ENCODE measurements around the gene PLXNA4.

DNA sequence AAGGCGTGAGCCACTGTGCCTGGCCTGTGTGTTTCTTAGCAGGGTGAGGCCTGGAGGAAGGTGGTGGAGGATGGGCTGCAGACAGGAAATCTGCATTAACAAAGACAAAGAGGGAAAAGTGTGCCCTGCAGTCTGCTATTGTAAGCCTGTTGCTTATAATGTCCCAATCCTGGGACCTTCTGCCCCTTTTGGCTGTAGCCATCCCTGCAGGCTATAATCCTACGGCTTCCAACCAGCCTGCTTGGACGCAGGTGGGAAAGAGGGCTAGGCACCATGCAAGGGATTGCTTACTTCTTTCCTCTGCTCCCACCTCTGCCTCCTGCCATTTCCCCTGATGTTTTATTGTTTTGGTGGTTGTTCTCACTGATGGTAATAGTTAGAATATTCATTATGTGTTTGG lies 434.3 kb downstream of the PLXNA4 start:
- TF ChIP-seq POLR2A (IDR thresholded peaks at IDR 0.05; ENCODE audit: low read length) (no peak), GATA1 (IDR thresholded peaks at IDR 0.05; ENCODE audit: low read depth, low read length) (no peak)

Data from erythroblast (primary cell).